SIG-M5 treated with dmso at 0.1 percent for 504 hours (cell line): ENCODE measurements around the gene KRT72.

Source experiments
- DNase-seq: peaks from one replicate; lab custom pipeline; 2025; ENCODE audit not compliant: unreplicated experiment; lab: John Stamatoyannopoulos, UW

The KRT72 gene

DNA sequence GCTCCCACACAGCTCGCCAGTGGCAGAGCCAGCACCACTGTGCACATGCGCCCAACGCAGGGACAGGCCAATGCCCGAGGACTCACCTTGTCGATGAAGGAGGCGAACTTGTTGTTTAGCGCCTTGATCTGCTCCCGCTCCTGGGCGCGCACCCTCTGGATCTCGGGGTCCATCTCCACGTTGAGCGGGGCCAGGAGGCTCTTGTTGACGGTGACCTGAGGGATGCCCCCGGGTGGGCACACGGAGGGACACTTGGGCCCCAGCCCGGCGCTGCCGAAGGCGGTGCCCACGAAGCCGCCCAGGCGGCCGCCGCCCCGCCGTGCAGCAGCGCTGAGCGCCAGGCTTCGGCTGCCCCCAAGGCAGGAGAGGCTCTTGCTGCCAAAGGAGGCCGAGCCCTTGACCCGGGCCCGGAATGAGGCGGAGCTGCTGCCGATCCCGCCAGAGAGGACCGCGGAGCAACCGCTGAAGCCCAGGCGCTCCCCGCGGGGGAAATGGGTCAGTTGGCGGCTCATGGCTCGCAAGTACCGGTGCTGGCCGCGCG lies at the start of gene KRT72:
TSS of gene KRT72 (minus strand) at position 523 of the 541 bp plus-strand sequence. CDS start at position 512, 11 bp downstream.
- DNase-seq, result no peak

DNA sequence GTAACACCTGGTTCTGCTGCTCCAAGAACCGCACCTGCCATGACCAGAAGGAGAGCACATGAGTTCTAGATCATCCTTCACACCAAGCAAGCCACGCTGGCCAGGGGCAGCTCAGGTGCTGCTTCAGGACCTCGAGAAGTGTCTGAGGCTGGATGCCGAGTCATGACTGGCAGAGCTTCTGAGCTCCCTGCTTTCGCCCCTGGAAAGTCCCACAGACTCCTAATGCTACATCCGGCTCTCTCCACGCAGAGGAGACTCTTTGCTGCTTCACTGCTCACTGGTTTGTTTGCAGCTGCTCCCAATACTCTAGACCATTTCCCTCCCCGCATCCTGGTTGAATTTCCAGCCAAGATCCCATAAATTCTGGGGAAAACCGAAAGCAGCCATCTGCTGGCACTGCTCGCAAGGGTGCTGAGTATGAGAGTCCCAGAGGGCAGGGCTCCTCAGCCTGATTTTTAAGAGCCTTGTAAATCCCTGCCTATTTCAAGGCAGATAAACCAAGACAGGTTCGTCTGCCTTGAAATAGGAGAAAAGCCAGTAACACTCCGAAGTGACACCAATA lies 49.3 kb upstream of the KRT72 start:
- DNase-seq, result no peak

- DNase-seq, result no peak
Measured at GRCh38 chr12:52649066-52649465, 47.8 kb upstream of the KRT72 start.

GRCh38 chr12:52648012-52648550 lies 46.8 kb upstream of the KRT72 start:
- DNase-seq, result no peak

DNA sequence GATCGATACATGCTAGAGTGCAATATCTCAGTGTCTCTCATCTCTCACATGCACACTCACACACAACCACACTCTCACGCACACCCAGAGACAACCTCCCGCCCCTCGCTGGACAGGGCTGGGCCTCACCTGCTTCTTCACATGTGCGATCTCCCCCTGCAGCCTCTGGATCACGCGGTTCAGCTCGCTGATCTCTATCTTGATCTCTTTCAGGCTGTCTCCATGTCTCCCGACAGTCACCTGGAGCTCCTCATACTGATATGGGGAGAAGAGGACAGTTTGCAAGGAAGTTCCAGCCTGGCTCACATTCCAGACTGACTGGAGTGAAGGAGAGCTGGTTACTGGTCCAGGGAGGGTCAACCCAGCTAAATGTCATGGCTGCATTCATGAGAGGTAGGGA lies 46.3 kb upstream of the KRT72 start:
- DNase-seq, result no peak

- no peak for DNase-seq
Measured at GRCh38 chr12:52646613-52647012, 45.4 kb upstream of the KRT72 start.

DNA sequence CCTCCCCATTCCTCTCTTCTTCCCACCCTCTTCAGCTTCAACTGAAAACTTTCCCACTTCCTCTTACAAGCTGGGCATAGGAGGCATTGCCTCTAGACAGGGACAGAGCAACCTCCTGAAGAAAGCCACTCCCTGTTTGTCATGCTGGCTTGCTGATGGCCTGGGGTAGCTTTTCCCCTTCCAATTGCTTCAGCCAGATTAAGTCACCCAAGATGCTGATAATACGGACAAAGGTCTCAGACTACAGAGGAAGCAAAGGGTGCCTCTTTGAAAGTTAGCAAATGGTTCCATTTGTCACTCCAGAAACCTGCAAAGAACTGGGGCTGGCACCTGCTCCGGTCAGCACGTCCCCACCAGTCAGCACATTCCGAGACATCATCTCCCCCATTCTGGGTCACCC lies 44.7 kb upstream of the KRT72 start:
- peak; percentile 24 for DNase-seq

DNA sequence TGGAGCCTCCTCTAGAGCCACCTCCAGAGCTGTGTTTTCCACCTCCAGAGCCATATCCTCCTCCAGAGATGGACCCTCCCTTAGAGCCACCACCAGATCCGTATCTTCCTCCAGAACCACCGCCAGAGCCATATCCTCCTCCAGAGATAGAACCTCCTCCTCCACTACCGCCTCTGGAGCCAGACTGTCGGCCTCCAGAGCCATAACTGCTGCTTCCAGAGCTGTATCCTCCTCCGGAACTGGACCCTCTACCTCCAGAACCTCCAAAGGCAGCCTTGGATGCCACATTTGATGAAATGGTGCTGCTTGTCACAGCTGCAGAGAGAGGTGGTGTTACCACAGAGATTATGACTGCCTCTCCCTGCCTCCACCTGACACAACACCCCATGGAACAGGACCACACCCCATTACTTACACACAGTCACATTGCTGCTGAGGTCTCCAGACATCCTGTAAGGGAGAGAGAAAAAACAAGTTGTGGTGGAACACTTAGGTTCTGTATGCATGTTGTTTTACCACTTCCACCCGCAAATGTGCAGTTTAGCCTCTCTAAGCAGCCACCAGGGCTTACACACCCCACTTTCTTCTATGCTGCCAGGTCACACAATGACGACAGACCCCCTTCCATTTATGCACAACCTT lies 44.0 kb upstream of the KRT72 start:
- no peak for DNase-seq

DNA sequence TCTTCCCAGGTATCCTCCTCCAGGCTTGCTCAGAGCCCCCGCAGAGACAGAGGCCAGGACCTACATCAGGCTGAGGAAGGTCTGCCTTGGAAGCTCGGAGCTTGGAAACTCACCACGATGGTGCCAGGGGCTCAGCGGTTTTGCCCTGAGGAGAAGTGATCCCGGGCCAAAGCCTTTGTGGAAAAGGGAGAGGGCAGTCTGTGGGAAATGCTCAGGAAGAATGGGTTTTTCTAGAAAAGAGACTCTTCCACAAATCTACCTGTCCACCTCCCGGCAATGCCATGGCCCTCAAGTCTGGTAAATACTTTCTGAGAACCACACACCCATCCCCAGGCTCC lies 42.8 kb upstream of the KRT72 start:
- DNase-seq, result no peak

DNA sequence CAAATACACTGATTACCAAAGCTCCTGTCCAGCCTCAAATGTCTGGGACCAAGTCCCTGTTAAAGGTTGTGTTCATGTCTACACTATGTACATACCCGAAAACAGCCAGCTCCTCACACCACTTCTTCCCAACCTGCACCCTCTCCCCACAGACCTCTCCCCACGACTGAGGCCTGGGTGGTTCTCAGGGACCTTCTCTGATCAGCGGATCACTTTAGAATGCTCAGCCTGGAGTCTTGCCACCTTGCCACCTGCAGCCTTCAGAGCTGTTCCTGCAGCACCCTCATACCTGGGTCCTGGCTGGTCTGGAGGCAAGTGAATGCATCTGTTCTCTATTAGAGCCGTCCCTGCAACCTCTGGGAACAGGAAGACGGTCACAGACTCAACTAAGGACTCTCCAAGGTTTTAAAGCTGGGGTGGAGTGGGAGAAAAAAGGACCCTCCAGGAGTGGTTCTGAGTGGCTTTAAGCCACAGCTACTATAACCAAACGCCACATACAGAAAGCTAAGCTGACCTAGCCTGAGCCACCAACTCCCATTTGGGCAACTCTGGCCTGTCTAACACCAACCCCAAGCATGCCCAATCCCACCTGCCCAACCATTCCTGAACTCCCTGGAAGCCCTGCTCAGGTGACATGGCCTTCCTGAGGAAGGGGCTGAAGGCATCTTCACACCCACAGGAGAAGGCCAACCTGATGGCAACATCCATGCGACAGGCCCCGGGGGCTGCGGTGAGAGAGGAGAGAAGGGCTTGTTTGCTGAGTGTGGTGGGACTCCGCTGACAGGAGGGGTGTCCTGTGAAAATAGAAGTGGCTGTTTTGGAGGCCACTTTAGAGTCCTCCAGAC lies 42.2 kb upstream of the KRT72 start:
- DNase-seq, result no peak

- DNase-seq, result no peak
Measured at GRCh38 chr12:52641468-52641867, 40.2 kb upstream of the KRT72 start.

DNA sequence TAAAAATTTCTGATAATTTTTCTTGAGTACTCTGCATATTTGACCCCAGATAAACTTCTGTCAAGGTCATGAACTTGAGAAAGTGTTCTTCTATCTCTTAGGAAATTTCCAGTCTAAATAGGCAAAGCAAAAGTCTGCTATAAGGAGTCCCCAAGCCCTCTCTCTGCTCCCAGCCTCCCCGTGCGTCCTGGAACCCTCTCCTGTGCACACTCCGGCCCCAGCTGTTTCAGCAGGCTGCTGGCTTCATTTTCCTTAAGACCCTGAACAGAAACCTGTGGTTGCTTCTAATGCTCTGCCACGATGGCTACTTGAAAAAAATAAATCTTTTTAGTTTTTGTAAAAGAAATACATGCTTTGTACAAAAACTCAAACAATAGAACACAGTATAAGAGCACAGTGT lies 36.0 kb upstream of the KRT72 start:
- no peak for DNase-seq

GRCh38 chr12:52636592-52637258 lies 35.5 kb upstream of the KRT72 start:
- no peak for DNase-seq

DNA sequence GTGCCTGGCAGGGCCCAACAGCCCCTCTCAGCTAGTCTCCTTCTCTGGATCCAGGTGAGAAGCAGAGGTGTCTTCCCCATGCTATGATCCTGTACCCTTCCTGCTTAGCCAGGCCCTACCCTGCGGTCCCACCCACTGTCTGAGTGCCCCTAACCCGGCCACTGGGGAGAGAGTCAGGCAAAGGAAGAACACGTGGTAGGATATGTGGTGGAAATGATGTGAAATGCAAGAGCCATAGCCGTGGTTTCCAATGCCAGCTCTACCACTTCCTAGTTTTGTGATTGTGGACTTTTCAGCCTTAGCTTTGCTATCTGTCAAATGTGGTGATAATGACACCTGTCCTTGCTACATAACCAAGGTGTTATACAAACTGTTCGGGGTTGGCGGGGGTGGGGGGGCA lies 34.9 kb upstream of the KRT72 start:
- no peak for DNase-seq

DNA sequence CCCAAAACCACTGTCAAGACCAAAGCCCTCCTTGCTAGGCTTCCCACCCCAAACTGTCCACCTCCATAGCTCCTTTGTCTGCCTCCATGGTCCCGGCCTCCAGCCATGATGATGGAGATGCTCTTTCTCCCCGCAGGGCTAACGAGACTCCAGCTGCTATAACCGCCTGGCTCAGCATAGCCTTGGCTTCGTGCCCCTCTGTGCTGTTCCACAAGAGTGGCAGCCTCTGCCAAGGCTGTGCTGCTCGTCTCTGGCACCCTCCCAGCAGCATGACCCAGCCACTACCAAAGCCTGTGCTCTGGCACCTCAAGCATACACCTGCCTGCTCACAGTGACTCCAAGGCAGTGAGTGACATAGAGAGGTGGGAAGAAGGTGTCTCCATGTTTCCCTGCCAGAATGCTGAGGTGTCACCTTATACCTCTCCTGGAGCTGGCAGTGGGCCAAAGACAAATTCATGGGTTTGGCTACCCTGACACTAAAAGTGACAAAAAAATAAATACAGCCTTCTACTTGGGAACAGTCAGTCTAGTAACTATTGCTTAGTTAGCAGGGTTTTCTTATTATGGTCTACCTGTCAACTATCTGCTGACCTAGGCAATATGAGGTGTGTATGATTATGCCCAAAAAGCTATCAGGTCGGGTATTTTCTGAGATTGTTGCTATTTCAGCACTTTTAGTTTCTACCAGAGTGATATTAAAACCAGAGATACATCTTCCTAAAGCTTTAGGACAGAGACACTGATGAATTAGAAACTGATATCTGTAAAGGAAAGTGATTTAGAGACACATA lies 33.2 kb upstream of the KRT72 start:
- DNase-seq, result no peak

- DNase-seq, result peak; percentile 18
Measured at GRCh38 chr12:52633383-52633782, 32.1 kb upstream of the KRT72 start.

DNA sequence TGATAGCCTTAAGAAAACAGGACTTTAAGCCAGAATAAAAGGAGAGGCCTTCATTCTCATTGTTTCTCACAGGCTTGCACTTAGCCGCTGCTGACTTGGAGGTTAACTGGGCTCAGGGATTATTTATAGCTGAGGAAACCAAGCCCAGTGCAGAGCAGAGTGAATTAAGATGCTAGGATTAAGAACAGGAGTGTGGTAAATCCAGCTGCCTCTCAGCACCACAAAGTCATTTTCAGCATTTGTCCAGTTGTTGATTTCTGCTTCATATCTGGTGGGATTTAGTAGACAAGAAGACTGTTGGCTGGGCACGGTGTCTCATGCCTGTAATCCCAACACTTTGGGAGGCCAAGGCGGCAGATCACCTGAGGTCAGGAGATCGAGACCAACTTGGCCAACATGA lies 31.4 kb upstream of the KRT72 start:
- no peak for DNase-seq

GRCh38 chr12:52631676-52632459 lies 30.6 kb upstream of the KRT72 start:
- no peak for DNase-seq

DNA sequence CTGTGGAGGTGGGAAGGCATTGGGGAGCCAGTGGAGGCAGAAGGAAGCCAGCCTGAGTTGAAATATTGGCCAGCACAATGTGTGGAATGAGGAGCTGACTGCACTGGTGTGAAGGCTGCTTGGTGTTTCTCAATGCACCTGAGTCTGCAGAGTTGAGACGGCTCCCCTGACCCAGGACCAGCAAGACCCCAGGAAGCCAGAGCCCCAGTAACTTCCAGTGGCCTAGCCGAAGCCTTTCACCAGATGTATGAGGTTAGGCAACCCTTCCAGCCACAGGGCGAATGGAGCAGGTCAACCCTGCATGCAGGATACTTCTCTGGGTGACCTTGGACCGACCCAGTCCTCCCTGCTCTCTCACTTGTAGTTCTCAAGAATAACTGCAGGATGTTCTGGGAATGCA lies 30.0 kb upstream of the KRT72 start:
- DNase-seq, result no peak
